K562 (cell line): ENCODE data around the gene ATP5F1D. TPM values are rescaled to one million over a fixed set of nuclear protein-coding genes. Genes with fewer than 3 reads are reported as not detected.

ENCODE experiments used
- ARHGAP35 ChIP-seq: fragments of 450-650 bp; IDR thresholded peaks from 2 replicates; pipeline ENCODE4 v1.6.1; 2018; ENCODE audit not compliant: partially characterized antibody
- C11orf30 ChIP-seq: fragments of 450-650 bp; IDR thresholded peaks from 2 replicates; pipeline ENCODE4 v1.6.1; 2016; ENCODE audit warnings: low read depth, mild to moderate bottlenecking
- CREB1 ChIP-seq, 2 experiments: sonication (generic) in 1 of 2; formaldehyde crosslinking in 1 of 2; IDR thresholded peaks; 2 replicates each; pipeline versions ENCODE4 v1.6.1 to v1.8.0; 2012 to 2022; ENCODE audit warnings: inconsistent platforms in 1 of 2, mild to moderate bottlenecking in 1 of 2, missing genetic modification reagents in 1 of 2, moderate library complexity in 1 of 2
- CREB3L1 ChIP-seq: fragments of 450-650 bp; IDR thresholded peaks from 2 replicates; pipeline ENCODE4 v1.6.1; 2014; ENCODE audit warnings: low read depth, mild to moderate bottlenecking, moderate library complexity, borderline replicate concordance
- CXXC5 ChIP-seq: fragments of 250-450 bp; sonication (Bioruptor Pico); IDR thresholded peaks from 2 replicates; pipeline ENCODE4 v1.8.0; 2022; ENCODE audit warnings: inconsistent platforms, mild to moderate bottlenecking, moderate library complexity
- E2F6 ChIP-seq, 2 experiments: IDR thresholded peaks; 2 replicates each; pipeline ENCODE4 v1.6.1; 2011; ENCODE audit warnings: borderline replicate concordance in 1 of 2, control low read depth in 1 of 2, low read depth in 1 of 2, low read length in 1 of 2, mild to moderate bottlenecking in 1 of 2, mixed read lengths in 1 of 2, moderate library complexity in 1 of 2; ENCODE audit not compliant: insufficient read depth in 1 of 2, insufficient read length in 1 of 2, poor library complexity in 1 of 2, severe bottlenecking in 1 of 2; ENCODE audit errors: extremely low read depth in 1 of 2
- EP400 ChIP-seq: fragments of 450-650 bp; IDR thresholded peaks from 2 replicates; pipeline ENCODE4 v1.6.1; 2017; ENCODE audit warnings: antibody characterized with exemption, mild to moderate bottlenecking, moderate library complexity
- GABPB1 ChIP-seq: sonication (generic); formaldehyde crosslinking; IDR thresholded peaks from 2 replicates; pipeline ENCODE4 v1.8.0; 2022; ENCODE audit warnings: mild to moderate bottlenecking, missing genetic modification reagents
- GTF2F1 ChIP-seq: IDR thresholded peaks from 2 replicates; pipeline ENCODE4 v1.6.1; 2011; ENCODE audit warnings: low read depth, low read length, improper control_type of control experiment
- HDGF ChIP-seq: fragments of 450-650 bp; IDR thresholded peaks from 2 replicates; pipeline ENCODE4 v1.6.1; 2016
- MLLT1 ChIP-seq, 2 experiments: fragments of 450-650 bp; IDR thresholded peaks; 2 replicates each; pipeline ENCODE4 v1.6.1; 2016
- RCOR1 ChIP-seq, 2 experiments: IDR thresholded peaks; 2 replicates each; pipeline ENCODE4 v1.6.1; 2012; ENCODE audit warnings: low read depth in 2 of 2, low read length in 2 of 2, borderline replicate concordance in 1 of 2, improper control_type of control experiment in 1 of 2
- SAFB ChIP-seq: fragments of 200-400 bp; formaldehyde crosslinking; IDR thresholded peaks from 2 replicates; pipeline ENCODE4 v1.6.1; 2017; ENCODE audit warnings: low read depth, low read length, borderline replicate concordance
- SIN3A ChIP-seq, 2 experiments: fragments of 150-350 bp in 1 of 2; IDR thresholded peaks; 2 replicates each; pipeline ENCODE4 v1.6.1; 2011 to 2016; ENCODE audit warnings: borderline replicate concordance in 2 of 2, low read depth in 2 of 2, low read length in 2 of 2, mild to moderate bottlenecking in 2 of 2, moderate library complexity in 2 of 2; ENCODE audit not compliant: control insufficient read depth in 1 of 2
- SIN3B ChIP-seq: fragments of 450-650 bp; IDR thresholded peaks from 2 replicates; pipeline ENCODE4 v1.6.1; 2017; ENCODE audit warnings: low read depth, mild to moderate bottlenecking, moderate library complexity
- SREBF1 ChIP-seq: fragments of 150-350 bp; IDR thresholded peaks from 2 replicates; pipeline ENCODE4 v1.6.1; 2014; ENCODE audit warnings: antibody characterized with exemption, low read depth, low read length, borderline replicate concordance
- STAT6 ChIP-seq: sonication (generic); formaldehyde crosslinking; IDR thresholded peaks from 2 replicates; pipeline ENCODE4 v1.8.1; 2023; ENCODE audit warnings: mild to moderate bottlenecking, missing genetic modification reagents
- TAF1 ChIP-seq: IDR thresholded peaks from 2 replicates; pipeline ENCODE4 v1.6.1; 2011; ENCODE audit warnings: mild to moderate bottlenecking, low read length, moderate library complexity; ENCODE audit not compliant: insufficient read depth, control insufficient read depth, severe bottlenecking; ENCODE audit errors: extremely low read depth
- XRCC5 ChIP-seq: fragments of 200-400 bp; formaldehyde crosslinking; IDR thresholded peaks from 2 replicates; pipeline ENCODE4 v1.6.1; 2017; ENCODE audit warnings: low read depth, mild to moderate bottlenecking, low read length
- ZNF134 ChIP-seq: fragments of 250-450 bp; sonication (Bioruptor Pico); conservative IDR thresholded peaks from 2 replicates; pipeline ENCODE4 v1.4.0; 2020
- polyA plus RNA-seq, 8 experiments: library from polyadenylated mRNA; depleted of rRNA in 4 of 8; stranded (reverse) in 5 of 8; unstranded in 3 of 8; fragments of >200 nt; fragmentation: Nextera tagmentation in 2 of 8; fragmentation: Illumina TruSeq in 1 of 8; extraction: Ambion mirVana in 2 of 8; extraction: Trizol in 1 of 8; gene quantifications; 2 replicates each; pipeline versions ENCODE4 v1.2.1 to v1.2.3, GENCODE V29; 2011 to 2014; ENCODE audit warnings: inconsistent platforms in 1 of 8, missing spikeins in 1 of 8
- total RNA-seq, 7 experiments: library from RNA; depleted of rRNA in 6 of 7; stranded (reverse); fragments of >200 nt in 6 of 7; fragmentation: Illumina TruSeq in 2 of 7; extraction: Trizol in 2 of 7; gene quantifications; 2 replicates each; pipeline versions ENCODE4 v1.2.1 to v1.2.3, GENCODE V29; 2011 to 2021; ENCODE audit warnings: low replicate concordance in 1 of 7

ATP5F1D gene
- total and polyA plus RNA-seq, 9 of the 15 experiments (the other 6 are each of a cell fraction or from before 2014, with no cell fraction given) = 3.9 to 409 (median 36.8) TPM

- TF ChIP-seq RCOR1 (IDR thresholded peaks at IDR 0.05; ENCODE audit: borderline replicate concordance in 1 of 2, low read depth in 2 of 2, low read length in 2 of 2) = 0 out of 4 replicates have a peak, but pooled peaks of 1 of the 2 experiments have one; percentile 58
- peak; percentile 46; the same call in 1 of the 2 replicates for TF ChIP-seq EP400
- TF ChIP-seq ZNF134 (CRISPR knock-in tag) = no peak
- peak in 1 of 2 experiments; percentile 62; a peak in 3 of 4 replicates for TF ChIP-seq SIN3A (IDR thresholded peaks at IDR 0.05; ENCODE audit: borderline replicate concordance in 2 of 2, control insufficient read depth in 1 of 2, low read depth in 2 of 2, low read length in 2 of 2)
- TF ChIP-seq XRCC5 = peak; percentile 56; the same call in 1 of the 2 replicates
- TF ChIP-seq HDGF = no peak
- peak; percentile 9 for TF ChIP-seq TAF1
- no peak for TF ChIP-seq SREBF1
- TF ChIP-seq SIN3B = peak; percentile 54
- 0 out of 2 replicates have a peak, but pooled peaks have one; percentile 12 for TF ChIP-seq GTF2F1
- TF ChIP-seq GABPB1 (CRISPR knock-in tag) = peak; percentile 3; the same call in 1 of the 2 replicates
- TF ChIP-seq CREB3L1 = peak; percentile 82; the same call in 1 of the 2 replicates
- TF ChIP-seq C11orf30 = peak; percentile 21
- TF ChIP-seq E2F6 (IDR thresholded peaks at IDR 0.05; ENCODE audit: borderline replicate concordance in 1 of 2, extremely low read depth in 1 of 2, insufficient read depth in 1 of 2, insufficient read length in 1 of 2, low read depth in 1 of 2, low read length in 1 of 2, poor library complexity in 1 of 2, severe bottlenecking in 1 of 2) = no peak
- peak; percentile 93 for TF ChIP-seq SAFB
- 0 out of 2 replicates have a peak, but pooled peaks have one; percentile 37 for TF ChIP-seq STAT6 (CRISPR knock-in tag)
- no peak for TF ChIP-seq ARHGAP35
- peak; percentile 15 for TF ChIP-seq CREB1 (IDR thresholded peaks at IDR 0.05)
- TF ChIP-seq CREB1 (CRISPR knock-in tag; IDR thresholded peaks at IDR 0.05) = no peak; the same call in 1 of the 2 replicates
- peak; percentile 92 for TF ChIP-seq CXXC5
- TF ChIP-seq MLLT1 (IDR thresholded peaks at IDR 0.05) = no peak
Measured at GRCh38 chr19:1248786-1249297, 7.3 kb downstream of the ATP5F1D start (continued).
